ENCODE data around the gene SS18.

The SS18 gene

DNA sequence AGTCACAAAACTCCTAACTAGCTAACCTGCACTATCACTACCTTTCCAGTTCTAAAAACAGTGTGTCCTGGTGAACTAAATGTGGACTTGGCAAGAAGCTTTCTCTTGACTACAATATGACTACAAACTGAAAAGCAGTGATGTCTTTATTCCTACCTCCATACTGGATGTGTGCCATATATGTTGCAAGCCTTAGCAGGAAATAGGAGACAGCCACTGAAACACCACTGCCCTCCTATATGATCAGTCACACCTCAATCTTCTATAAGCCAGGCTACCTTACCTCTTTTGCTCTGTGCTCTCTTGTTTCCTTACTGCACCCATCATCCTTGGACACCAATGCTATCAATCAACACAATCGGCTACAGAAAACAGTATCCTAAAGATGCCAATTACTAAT lies 34.1 kb downstream of the SS18 start:
- TF ChIP-seq CTCF (IDR thresholded peaks at IDR 0.05; ENCODE audit: insufficient read depth, low read length, poor library complexity, severe bottlenecking) (no peak), EZH2phosphoT487 (conservative IDR thresholded peaks at IDR 0.05; ENCODE audit: low read length) (no peak)
- Histone ChIP-seq H3K9me2 (replicated peaks; ENCODE audit: insufficient read depth, low read length) (no peaks in the 10 kb centered on the region), H3K4me2 (ENCODE audit: low read depth, low read length, poor library complexity, severe bottlenecking) (no peak overlapping the region), H3K36me3 (ENCODE audit: low read length) (peaks cover 81% of the 10 kb centered on the region), H3K9me3 (ENCODE audit: insufficient read depth, low read length) (no peaks in the 10 kb centered on the region), H4K20me1 (ENCODE audit: low read depth, low read length) (peaks cover 3% of the 10 kb centered on the region), H3K27ac (ENCODE audit: low read depth, low read length) (no peak overlapping the region), H3K4me3 (ENCODE audit: insufficient read depth, low read length, poor library complexity, severe bottlenecking) (no peak overlapping the region), H3F3A (ENCODE audit: insufficient read depth) (peaks cover 43% of the 10 kb centered on the region), H3K27me3 (ENCODE audit: low read length) (no peaks in the 10 kb centered on the region), H3K9ac (ENCODE audit: low read length) (no peak overlapping the region), H2AFZ (ENCODE audit: low read depth, low read length, severe bottlenecking) (no peak overlapping the region), H3K79me2 (ENCODE audit: insufficient read depth, low read length) (peaks cover 58% of the 10 kb centered on the region)

- TF ChIP-seq EZH2phosphoT487 (conservative IDR thresholded peaks at IDR 0.05; ENCODE audit: low read length) (no peak), CTCF (IDR thresholded peaks at IDR 0.05; ENCODE audit: insufficient read depth, low read length, poor library complexity, severe bottlenecking) (no peak)
- no peaks in the 10 kb centered on the region for H3K9me2 ChIP-seq (replicated peaks; ENCODE audit: insufficient read depth, low read length)
- H3F3A ChIP-seq (ENCODE audit: insufficient read depth): peaks cover 56% of the 10 kb centered on the region
- no peak overlapping the region for H3K4me2 ChIP-seq (ENCODE audit: low read depth, low read length, poor library complexity, severe bottlenecking)
- peaks cover 80% of the 10 kb centered on the region for H3K36me3 ChIP-seq (ENCODE audit: low read length)
- H3K9ac ChIP-seq (ENCODE audit: low read length): no peak overlapping the region
- no peak overlapping the region for H2AFZ ChIP-seq (ENCODE audit: low read depth, low read length, severe bottlenecking)
- H4K20me1 ChIP-seq (ENCODE audit: low read depth, low read length): peaks cover 7% of the 10 kb centered on the region; the same call in 1 of the 2 replicates
- H3K9me3 ChIP-seq (ENCODE audit: insufficient read depth, low read length): no peaks in the 10 kb centered on the region
- H3K79me2 ChIP-seq (ENCODE audit: insufficient read depth, low read length): peaks cover 48% of the 10 kb centered on the region
- peak overlapping the region; percentile 8; the same call in 1 of the 2 replicates for H3K27ac ChIP-seq (ENCODE audit: low read depth, low read length)
- no peak overlapping the region for H3K4me3 ChIP-seq (ENCODE audit: insufficient read depth, low read length, poor library complexity, severe bottlenecking)
- H3K27me3 ChIP-seq (ENCODE audit: low read length): no peaks in the 10 kb centered on the region
These were observed 37.9 kb downstream of the SS18 start for GRCh38 chr18:26052505-26052904.

- Histone ChIP-seq H3K4me2 (ENCODE audit: low read depth, low read length, poor library complexity, severe bottlenecking) (no peak overlapping the region), H3K9me3 (ENCODE audit: insufficient read depth, low read length) (no peaks in the 10 kb centered on the region), H3K79me2 (ENCODE audit: insufficient read depth, low read length) (peaks cover 48% of the 10 kb centered on the region), H3K27ac (ENCODE audit: low read depth, low read length) (peak overlapping the region; percentile 8; the same call in 1 of the 2 replicates), H3K36me3 (ENCODE audit: low read length) (peaks cover 79% of the 10 kb centered on the region), H4K20me1 (ENCODE audit: low read depth, low read length) (peaks cover 9% of the 10 kb centered on the region; the same call in 1 of the 2 replicates), H3K9ac (ENCODE audit: low read length) (no peak overlapping the region), H3F3A (ENCODE audit: insufficient read depth) (peaks cover 56% of the 10 kb centered on the region), H3K4me3 (ENCODE audit: insufficient read depth, low read length, poor library complexity, severe bottlenecking) (no peak overlapping the region), H3K27me3 (ENCODE audit: low read length) (no peaks in the 10 kb centered on the region), H2AFZ (ENCODE audit: low read depth, low read length, severe bottlenecking) (no peak overlapping the region), H3K9me2 (replicated peaks; ENCODE audit: insufficient read depth, low read length) (no peaks in the 10 kb centered on the region)
- no peak for TF ChIP-seq EZH2phosphoT487 (conservative IDR thresholded peaks at IDR 0.05; ENCODE audit: low read length)
- TF ChIP-seq CTCF (IDR thresholded peaks at IDR 0.05; ENCODE audit: insufficient read depth, low read length, poor library complexity, severe bottlenecking): peak; percentile 30
These were observed 38.6 kb downstream of the SS18 start for GRCh38 chr18:26051843-26052242.
